Skeletal muscle satellite cell (primary cell): ENCODE results near the gene ARPC2.
A peak's percentile ranks its signal among the peaks of the same experiment; 100 is the strongest.
"Not testable (repeated sequence)": the region's sequence is repeated elsewhere in the genome, so short reads cannot be mapped to it uniquely, and the experiment has no call there.

Source experiments
- H3K27me3 ChIP-seq: 2 replicates; pipeline ENCODE4 v1.7.0; 2013; ENCODE audit warnings: low read length; ENCODE audit not compliant: control insufficient read depth, insufficient read depth
- H3K36me3 ChIP-seq: 2 replicates; pipeline ENCODE4 v1.7.0; 2013; ENCODE audit warnings: mild to moderate bottlenecking, control low read depth, low read length; ENCODE audit not compliant: insufficient read depth
- H3K4me1 ChIP-seq: 2 replicates; pipeline ENCODE4 v1.7.0; 2013; ENCODE audit warnings: low read length; ENCODE audit not compliant: control insufficient read depth, insufficient read depth
- H3K4me2 ChIP-seq: 2 replicates; pipeline ENCODE4 v1.7.0; 2013; ENCODE audit warnings: mild to moderate bottlenecking, low read length
- H3K4me3 ChIP-seq: 2 replicates; pipeline ENCODE4 v1.7.0; 2013; ENCODE audit warnings: low read length
- H3K9ac ChIP-seq: 2 replicates; pipeline ENCODE4 v1.7.0; 2013; ENCODE audit warnings: mild to moderate bottlenecking, low read depth, low read length, moderate library complexity
- H3K9me3 ChIP-seq: replicated peaks from 2 replicates; pipeline ENCODE4 v1.7.0; 2013; ENCODE audit warnings: mild to moderate bottlenecking, control low read depth, low read length

Gene ARPC2

GRCh38 chr2:218265626-218266025 lies 48.6 kb downstream of the ARPC2 start:
- Histone ChIP-seq H3K4me1 (peaks cover 9% of the 10 kb centered on the region), H3K27me3 (no peaks in the 10 kb centered on the region), H3K4me2 (no peak overlapping the region), H3K4me3 (no peak overlapping the region), H3K9me3 (no peaks in the 10 kb centered on the region), H3K36me3 (peaks cover 44% of the 10 kb centered on the region), H3K9ac (no peak overlapping the region)

GRCh38 chr2:218266316-218266979 lies 49.5 kb downstream of the ARPC2 start:
- no peak overlapping the region for H3K9ac ChIP-seq
- peaks cover 44% of the 10 kb centered on the region for H3K36me3 ChIP-seq
- no peaks in the 10 kb centered on the region for H3K9me3 ChIP-seq
- H3K4me1 ChIP-seq: peaks cover 10% of the 10 kb centered on the region
- no peak overlapping the region for H3K4me3 ChIP-seq
- H3K27me3 ChIP-seq: no peaks in the 10 kb centered on the region
- no peak overlapping the region for H3K4me2 ChIP-seq

GRCh38 chr2:218267259-218267658 lies 50.3 kb downstream of the ARPC2 start:
- Histone ChIP-seq H3K9me3 (no peaks in the 10 kb centered on the region), H3K4me2 (no peak overlapping the region), H3K4me3 (no peak overlapping the region), H3K9ac (no peak overlapping the region), H3K27me3 (no peaks in the 10 kb centered on the region), H3K4me1 (peaks cover 19% of the 10 kb centered on the region), H3K36me3 (peaks cover 44% of the 10 kb centered on the region)

GRCh38 chr2:218269900-218270720 lies 53.1 kb downstream of the ARPC2 start, which contains the start of the genes AAMP and PNKD:
AAMP (minus strand) TSS chr2:218270137; CDS start chr2:218270086, 51 bp downstream.
PNKD (plus strand) TSS chr2:218270519; CDS start chr2:218270536, 17 bp downstream.
- peaks cover 43% of the 10 kb centered on the region for H3K36me3 ChIP-seq
- peak within 1 kb of the TSS; percentile 95 for H3K9ac ChIP-seq
- no peaks in the 10 kb centered on the region for H3K9me3 ChIP-seq
- H3K4me2 ChIP-seq: peak within 1 kb of the TSS; percentile 98
- no peaks in the 10 kb centered on the region for H3K27me3 ChIP-seq
- peak within 1 kb of the TSS; percentile 98 for H3K4me3 ChIP-seq
- peaks cover 27% of the 10 kb centered on the region for H3K4me1 ChIP-seq

GRCh38 chr2:218270721-218271486 lies 53.9 kb downstream of the ARPC2 start:
- Histone ChIP-seq H3K9ac (peak overlapping the region; percentile 87), H3K36me3 (peaks cover 43% of the 10 kb centered on the region), H3K4me3 (peak overlapping the region; percentile 91), H3K4me2 (peak overlapping the region; percentile 86), H3K27me3 (no peaks in the 10 kb centered on the region), H3K4me1 (peaks cover 27% of the 10 kb centered on the region), H3K9me3 (no peaks in the 10 kb centered on the region)

GRCh38 chr2:218271487-218271797 lies 54.5 kb downstream of the ARPC2 start:
- Histone ChIP-seq H3K36me3 (peaks cover 43% of the 10 kb centered on the region), H3K4me2 (peak overlapping the region; percentile 86), H3K9ac (peak overlapping the region; percentile 87), H3K27me3 (no peaks in the 10 kb centered on the region), H3K4me1 (peaks cover 27% of the 10 kb centered on the region), H3K4me3 (peak overlapping the region; percentile 91), H3K9me3 (no peaks in the 10 kb centered on the region)

- H3K4me1 ChIP-seq: peaks cover 27% of the 10 kb centered on the region
These were observed 55.0 kb downstream of the ARPC2 start for GRCh38 chr2:218271865-218272530.

GRCh38 chr2:218272531-218273212 lies 55.7 kb downstream of the ARPC2 start:
- H3K4me3 ChIP-seq: peak overlapping the region; percentile 36
- H3K27me3 ChIP-seq: no peaks in the 10 kb centered on the region
- H3K4me2 ChIP-seq: peak overlapping the region; percentile 86
- no peaks in the 10 kb centered on the region for H3K9me3 ChIP-seq
- peaks cover 27% of the 10 kb centered on the region for H3K4me1 ChIP-seq
- H3K36me3 ChIP-seq: peaks cover 46% of the 10 kb centered on the region
- peak overlapping the region; percentile 19 for H3K9ac ChIP-seq

More at GRCh38 chr2:218271865-218272530, 55.0 kb downstream of the ARPC2 start:
- Histone ChIP-seq H3K27me3 (no peaks in the 10 kb centered on the region), H3K36me3 (peaks cover 43% of the 10 kb centered on the region), H3K9ac (peak overlapping the region; percentile 87), H3K9me3 (no peaks in the 10 kb centered on the region), H3K4me3 (peak overlapping the region; percentile 91), H3K4me2 (peak overlapping the region; percentile 86)

GRCh38 chr2:218273214-218273907 lies 56.4 kb downstream of the ARPC2 start:
- H3K9me3 ChIP-seq, H3K4me3 ChIP-seq, H3K27me3 ChIP-seq: not testable (repeated sequence)
- peak overlapping the region; percentile 18 for H3K9ac ChIP-seq
- peaks cover 27% of the 10 kb centered on the region for H3K4me1 ChIP-seq
- peaks cover 53% of the 10 kb centered on the region for H3K36me3 ChIP-seq
- peak overlapping the region; percentile 61 for H3K4me2 ChIP-seq

- no peaks in the 10 kb centered on the region for H3K27me3 ChIP-seq
- no peaks in the 10 kb centered on the region for H3K9me3 ChIP-seq
- no peak overlapping the region for H3K4me2 ChIP-seq
- no peak overlapping the region for H3K4me3 ChIP-seq
- H3K4me1 ChIP-seq: peaks cover 26% of the 10 kb centered on the region
- peaks cover 58% of the 10 kb centered on the region for H3K36me3 ChIP-seq
- no peak overlapping the region for H3K9ac ChIP-seq
These were observed 56.9 kb downstream of the ARPC2 start for GRCh38 chr2:218273908-218274249.
